NCI-H1417 treated with DMSO at 0.1 percent for 48 hours (cell line): ENCODE results near the gene GALNT6.

Source experiments
- DNase-seq: peaks from one replicate; lab custom pipeline; 2025; lab: John Stamatoyannopoulos, UW

The GALNT6 gene

DNA sequence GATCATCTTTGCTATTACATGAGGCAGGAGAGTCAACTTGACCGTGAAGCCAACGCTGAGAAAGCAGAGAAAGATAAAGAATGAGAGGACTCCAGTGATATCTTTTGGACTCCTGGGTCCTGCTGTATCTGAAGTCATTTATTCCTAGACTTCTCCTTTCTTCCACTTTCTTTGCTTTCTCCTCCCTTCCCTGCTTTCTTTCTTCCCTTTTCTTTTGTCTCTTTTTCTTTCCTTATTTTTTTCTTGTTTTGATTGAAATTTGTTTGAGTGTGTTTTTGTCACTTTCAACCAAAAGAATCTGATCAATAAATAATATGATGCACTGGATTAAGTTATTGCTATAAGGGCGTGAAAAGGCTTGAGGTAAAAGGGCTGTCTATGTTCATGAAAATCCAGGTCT is 13.4 kb upstream of the GALNT6 start:
- no peak for DNase-seq

DNA sequence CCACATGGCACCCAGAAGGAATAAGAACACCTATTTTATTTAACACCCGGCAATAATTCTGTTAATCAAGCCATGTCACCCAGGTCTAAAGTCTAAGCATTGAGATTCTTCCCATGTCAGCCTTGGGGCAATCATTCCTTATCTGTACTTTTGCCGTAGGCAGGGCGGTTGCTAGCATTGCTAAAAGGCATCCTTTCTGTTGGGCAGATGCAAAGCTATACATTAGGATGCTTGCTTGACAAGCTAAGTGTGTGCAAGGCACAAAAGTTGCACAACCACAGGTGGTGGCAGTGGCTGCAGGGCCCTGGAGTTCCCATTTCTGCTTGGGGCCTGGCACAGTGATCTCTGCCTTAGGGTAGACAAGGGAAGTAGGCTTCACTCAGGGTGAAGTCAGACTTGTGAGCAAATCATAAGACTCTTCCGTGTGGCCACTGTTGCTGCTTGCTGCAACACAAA is 12.5 kb upstream of the GALNT6 start:
- DNase-seq, result no peak

GRCh38 chr12:51403159-51403558 is 12.0 kb upstream of the GALNT6 start:
- DNase-seq, result no peak

GRCh38 chr12:51401900-51402299 is 10.7 kb upstream of the GALNT6 start:
- DNase-seq, result no peak

- DNase-seq, result no peak
Measured at GRCh38 chr12:51401486-51401885, 10.3 kb upstream of the GALNT6 start.

DNA sequence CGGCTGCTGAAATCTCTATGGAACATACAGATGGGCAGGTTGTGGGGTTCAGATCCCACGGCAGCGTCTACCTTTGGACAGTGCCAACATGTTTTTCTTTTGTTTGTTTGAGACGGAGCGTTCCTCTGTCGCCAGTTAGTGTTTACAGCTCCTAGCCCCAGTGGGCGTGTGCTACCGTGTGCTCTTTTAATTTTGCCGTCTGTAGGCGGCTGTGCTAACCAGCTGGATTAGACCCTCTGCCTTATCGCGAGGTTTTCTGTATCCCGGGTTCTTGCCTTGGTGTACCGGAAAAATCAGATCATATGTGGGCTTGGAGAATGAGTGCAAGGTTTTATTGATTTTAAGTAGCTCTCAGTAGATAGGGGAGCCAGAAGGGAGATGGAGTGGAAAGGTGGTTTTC is 9.8 kb upstream of the GALNT6 start:
- no peak for DNase-seq

GRCh38 chr12:51399891-51400290 is 8.7 kb upstream of the GALNT6 start:
- DNase-seq, result no peak

DNA sequence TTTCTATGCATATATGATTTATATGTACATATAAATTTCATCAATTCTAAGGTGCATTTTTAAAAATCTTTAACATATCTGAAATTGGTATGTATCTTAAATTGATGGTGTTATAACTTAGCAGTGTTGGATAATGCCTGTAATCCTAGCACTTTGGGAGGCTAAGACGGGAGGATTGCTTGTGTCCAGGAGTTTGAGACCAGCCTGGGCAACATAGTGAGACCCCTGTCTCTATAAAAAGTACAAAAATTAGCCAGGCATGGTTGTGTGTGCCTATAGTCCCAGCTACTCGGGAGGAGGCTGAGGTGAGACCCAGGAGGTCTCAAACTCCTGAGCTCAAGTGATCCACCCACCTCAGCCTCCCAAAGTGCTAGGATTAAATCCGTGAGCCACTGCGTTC is 6.5 kb upstream of the GALNT6 start:
- DNase-seq, result no peak

DNA sequence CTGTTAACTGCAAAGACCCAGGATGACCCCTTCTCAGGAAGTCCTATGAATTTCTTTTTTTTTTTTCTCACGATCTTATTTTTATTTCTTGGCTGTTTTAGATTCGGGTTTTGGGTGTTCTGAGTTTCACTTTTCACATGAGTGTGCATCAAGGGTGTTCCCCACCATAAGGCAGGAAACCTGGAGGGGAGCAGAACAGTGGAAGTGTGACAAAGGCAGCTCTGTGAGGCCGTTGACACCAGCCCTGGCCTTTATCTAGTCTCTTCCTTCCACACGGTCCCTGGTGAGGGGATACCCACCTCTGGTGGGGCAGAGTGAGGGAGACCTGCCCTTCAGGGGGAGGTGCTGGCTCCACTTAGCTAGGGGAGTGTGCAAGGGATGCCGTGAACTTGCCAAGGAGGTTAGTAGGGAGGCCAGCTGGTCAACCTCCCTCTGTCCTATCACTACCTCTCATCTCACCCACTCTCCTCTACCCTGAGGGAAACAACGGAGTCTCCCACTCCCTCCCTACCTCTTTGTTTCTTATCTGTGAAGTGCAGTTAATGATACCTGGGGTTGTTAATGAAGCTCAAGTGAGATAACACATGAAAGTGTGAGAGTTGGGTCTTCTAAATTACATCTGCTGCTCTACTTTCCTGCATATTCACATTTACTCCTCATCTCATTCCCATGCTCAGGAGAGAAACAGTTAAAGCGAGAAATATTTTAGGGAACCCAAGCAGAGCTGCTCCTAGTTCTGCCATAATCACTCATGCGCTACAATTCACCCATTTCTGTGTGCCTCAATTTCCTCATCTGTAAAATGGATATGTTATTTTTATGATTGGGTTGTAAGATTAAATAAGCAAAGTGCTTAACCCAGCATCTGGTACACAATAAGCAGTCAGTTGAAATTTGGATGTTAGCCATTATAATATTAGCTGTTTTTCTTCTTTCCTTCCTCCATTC is 4.4 kb upstream of the GALNT6 start:
- no peak for DNase-seq

GRCh38 chr12:51393676-51394545 is 2.7 kb upstream of the GALNT6 start:
- no peak for DNase-seq

DNA sequence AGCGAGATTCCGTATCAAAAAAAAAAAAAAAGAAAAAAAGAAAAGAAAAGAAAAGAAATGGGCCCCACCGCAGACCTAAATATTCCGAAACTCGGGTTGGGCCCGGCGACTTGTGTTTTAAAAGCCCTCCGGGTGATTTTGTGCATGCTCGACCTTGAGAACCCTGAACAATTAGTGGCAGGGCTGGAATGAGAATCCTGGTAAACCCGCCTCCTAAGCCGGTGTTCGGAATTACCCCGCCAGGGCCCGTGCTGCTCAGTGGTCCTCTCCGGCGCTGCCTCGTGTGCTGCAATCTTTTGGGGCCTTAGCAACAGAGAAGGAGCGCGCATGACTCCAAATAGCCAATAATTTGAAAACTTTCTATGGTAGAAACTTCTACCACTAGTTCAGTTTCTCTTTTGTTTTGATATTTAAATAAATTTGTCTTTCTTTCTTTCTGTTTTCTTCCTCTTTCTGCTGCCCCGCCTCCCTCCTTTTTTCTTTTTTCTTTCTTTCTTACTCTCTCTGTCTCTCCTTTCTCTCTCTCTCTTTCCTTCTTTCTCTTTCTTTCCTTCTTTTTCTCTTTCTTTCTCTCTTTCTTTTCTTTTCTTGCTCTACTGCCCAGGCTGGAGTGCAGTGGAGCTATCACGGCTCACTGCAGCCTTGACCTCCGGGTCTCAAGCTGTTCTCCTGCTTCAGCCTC is 1.5 kb upstream of the GALNT6 start:
- no peak for DNase-seq

DNA sequence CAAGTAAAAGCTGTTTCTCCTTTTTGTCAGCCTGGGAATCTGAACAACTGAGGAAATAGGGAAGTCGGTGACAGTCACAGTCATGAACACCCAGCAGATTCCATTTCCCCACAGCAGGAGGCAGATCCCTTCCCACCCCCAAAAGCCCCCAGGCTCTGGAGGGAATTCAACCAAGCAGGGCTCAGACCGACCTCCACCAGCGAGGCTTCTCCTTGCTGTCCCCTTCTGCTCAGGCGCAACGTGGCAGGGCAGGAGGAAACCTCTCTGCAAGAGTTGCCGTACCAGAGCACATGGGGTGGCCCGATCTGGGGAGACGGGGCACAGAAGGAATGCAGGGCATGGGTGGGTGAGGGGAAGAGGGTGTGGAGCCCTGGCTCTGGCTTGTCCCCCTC is 319 bp downstream of the GALNT6 start:
- DNase-seq, result no peak

- no peak for DNase-seq
Measured at GRCh38 chr12:51390457-51390856, 749 bp downstream of the GALNT6 start.

DNA sequence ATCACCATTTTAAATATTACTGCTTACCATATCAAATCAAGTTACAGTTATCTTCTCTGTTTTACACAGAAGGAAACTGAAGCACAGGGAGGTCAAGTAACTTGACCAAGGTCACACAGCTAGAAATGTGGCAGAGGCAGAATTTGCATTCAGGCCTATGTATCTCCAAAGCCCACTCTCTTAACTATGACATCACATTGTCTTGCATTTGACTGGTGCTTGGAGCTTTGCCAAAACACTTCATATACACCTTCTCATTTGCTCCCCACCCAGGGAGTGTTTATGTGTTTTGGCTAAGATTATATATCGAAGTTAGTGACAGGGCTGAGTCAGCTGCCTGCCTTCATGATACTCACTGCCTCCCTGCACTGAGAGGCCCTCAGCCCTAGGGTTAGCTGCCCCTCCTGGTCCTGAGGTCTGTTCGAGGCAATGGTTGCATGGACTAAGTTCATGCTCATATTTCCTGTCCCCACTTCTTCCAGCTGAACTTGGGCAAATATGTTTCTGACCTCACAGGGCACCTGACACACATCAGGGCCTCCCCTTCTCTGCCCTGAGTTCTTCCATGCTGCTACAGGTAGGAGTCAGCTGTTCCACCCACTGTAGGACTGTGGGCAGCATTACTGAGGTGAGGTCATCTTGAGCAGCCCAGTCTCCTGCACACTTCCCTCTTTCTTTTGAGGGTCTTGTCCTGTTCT is 1.8 kb downstream of the GALNT6 start:
- DNase-seq, result no peak

GRCh38 chr12:51388846-51389245 is 2.4 kb downstream of the GALNT6 start:
- no peak for DNase-seq

GRCh38 chr12:51388069-51388799 is 3.0 kb downstream of the GALNT6 start:
- DNase-seq, result no peak

DNA sequence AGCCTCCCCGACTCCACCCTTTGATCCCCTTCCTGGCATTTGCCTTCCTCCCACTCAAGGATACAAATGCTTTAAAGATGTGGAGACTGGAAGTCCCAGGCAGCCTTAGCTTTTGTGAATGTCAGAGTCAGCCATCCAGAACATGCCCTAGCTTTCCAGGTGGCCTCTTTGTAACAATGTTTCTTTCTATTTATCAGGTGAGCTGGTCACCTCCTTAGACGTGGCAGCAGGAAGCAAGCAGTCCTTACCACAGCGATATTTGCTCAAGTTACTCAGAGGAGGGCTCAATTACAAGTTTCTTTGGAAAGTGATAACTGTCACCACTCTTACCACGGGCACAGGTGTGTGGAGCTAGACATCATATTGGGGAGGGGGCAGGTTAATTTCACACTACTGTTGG is 4.9 kb downstream of the GALNT6 start:
- no peak for DNase-seq

- DNase-seq, result no peak
Measured at GRCh38 chr12:51383269-51383905, 7.8 kb downstream of the GALNT6 start.

DNA sequence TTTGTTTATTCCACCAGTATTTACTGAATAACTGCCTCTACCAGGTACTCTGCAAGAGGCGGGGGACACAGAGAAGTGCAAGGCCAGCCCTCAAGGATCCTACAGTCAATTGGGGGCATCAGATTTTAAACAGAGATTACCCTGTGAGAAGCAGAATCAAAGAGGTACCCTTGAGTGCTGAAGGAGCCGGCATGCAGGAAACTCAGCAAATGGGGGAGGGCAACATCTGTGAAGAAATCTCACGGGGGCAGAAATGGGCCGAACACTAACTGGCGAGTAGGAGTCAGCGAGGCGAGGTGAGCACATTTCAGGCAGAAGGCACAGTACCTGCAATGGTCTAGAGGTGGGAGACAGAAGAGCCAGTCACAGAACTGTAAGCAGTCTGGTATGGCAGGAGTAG is 9.0 kb downstream of the GALNT6 start:
- no peak for DNase-seq

- DNase-seq, result no peak
Measured at GRCh38 chr12:51381226-51382079, 9.8 kb downstream of the GALNT6 start.
